ENCODE results near the gene CHIC1.
"Not testable (repeated sequence)": the region's sequence is repeated elsewhere in the genome, so short reads cannot be mapped to it uniquely, and the experiment has no call there.

Gene CHIC1

GRCh38 chrX:73581002-73581628 lies 18.1 kb downstream of the CHIC1 start:
- no peaks in the 10 kb centered on the region for H3K27me3 ChIP-seq (replicated peaks; ENCODE audit: control insufficient read depth, insufficient read depth, low read length, poor library complexity, severe bottlenecking)
- H3K4me3 ChIP-seq (ENCODE audit: insufficient read depth, low read depth, low read length, poor library complexity, severe bottlenecking): no peak overlapping the region
- no peak overlapping the region for H3K27ac ChIP-seq (ENCODE audit: insufficient read depth, low read length, poor library complexity, severe bottlenecking)
- DNase-seq: no peak
- no peaks in the 10 kb centered on the region for H3K4me1 ChIP-seq (ENCODE audit: control insufficient read depth, insufficient read depth, low read length, poor library complexity, severe bottlenecking)
- no peaks in the 10 kb centered on the region for H3K36me3 ChIP-seq (ENCODE audit: control insufficient read depth, insufficient read depth, low read length)
- H3K9me3 ChIP-seq (ENCODE audit: control insufficient read depth, low read length): no peaks in the 10 kb centered on the region

GRCh38 chrX:73597758-73598157 lies 34.8 kb downstream of the CHIC1 start:
- DNase-seq; H3K9me3 ChIP-seq (ENCODE audit: control insufficient read depth, low read length); H3K27ac ChIP-seq (ENCODE audit: insufficient read depth, low read length, poor library complexity, severe bottlenecking); H3K4me3 ChIP-seq (ENCODE audit: insufficient read depth, low read depth, low read length, poor library complexity, severe bottlenecking); H3K36me3 ChIP-seq (ENCODE audit: control insufficient read depth, insufficient read depth, low read length); H3K4me1 ChIP-seq (ENCODE audit: control insufficient read depth, insufficient read depth, low read length, poor library complexity, severe bottlenecking); H3K27me3 ChIP-seq (replicated peaks; ENCODE audit: control insufficient read depth, insufficient read depth, low read length, poor library complexity, severe bottlenecking): not testable (repeated sequence)

GRCh38 chrX:73615022-73615421 lies 52.0 kb downstream of the CHIC1 start:
- H3K4me1 ChIP-seq (ENCODE audit: control insufficient read depth, insufficient read depth, low read length, poor library complexity, severe bottlenecking): no peaks in the 10 kb centered on the region
- H3K36me3 ChIP-seq (ENCODE audit: control insufficient read depth, insufficient read depth, low read length): no peaks in the 10 kb centered on the region
- H3K4me3 ChIP-seq (ENCODE audit: insufficient read depth, low read depth, low read length, poor library complexity, severe bottlenecking): no peak overlapping the region
- H3K9me3 ChIP-seq (ENCODE audit: control insufficient read depth, low read length): no peaks in the 10 kb centered on the region
- DNase-seq: no peak
- no peaks in the 10 kb centered on the region for H3K27me3 ChIP-seq (replicated peaks; ENCODE audit: control insufficient read depth, insufficient read depth, low read length, poor library complexity, severe bottlenecking)
- H3K27ac ChIP-seq (ENCODE audit: insufficient read depth, low read length, poor library complexity, severe bottlenecking): no peak overlapping the region

- H3K27me3 ChIP-seq (replicated peaks; ENCODE audit: control insufficient read depth, insufficient read depth, low read length, poor library complexity, severe bottlenecking); DNase-seq; H3K9me3 ChIP-seq (ENCODE audit: control insufficient read depth, low read length); H3K4me1 ChIP-seq (ENCODE audit: control insufficient read depth, insufficient read depth, low read length, poor library complexity, severe bottlenecking); H3K36me3 ChIP-seq (ENCODE audit: control insufficient read depth, insufficient read depth, low read length); H3K27ac ChIP-seq (ENCODE audit: insufficient read depth, low read length, poor library complexity, severe bottlenecking); H3K4me3 ChIP-seq (ENCODE audit: insufficient read depth, low read depth, low read length, poor library complexity, severe bottlenecking): not testable (repeated sequence)
Observed at GRCh38 chrX:73641669-73642068, 78.7 kb downstream of the CHIC1 start.

- DNase-seq: no peak
- Histone ChIP-seq H3K9me3 (ENCODE audit: control insufficient read depth, low read length) (peaks cover 6% of the 10 kb centered on the region), H3K4me3 (ENCODE audit: insufficient read depth, low read depth, low read length, poor library complexity, severe bottlenecking) (no peak overlapping the region)
Observed at GRCh38 chrX:73647212-73647611, 84.2 kb downstream of the CHIC1 start.

GRCh38 chrX:73647632-73648322 lies 84.8 kb downstream of the CHIC1 start:
- no peaks in the 10 kb centered on the region for H3K27me3 ChIP-seq (replicated peaks; ENCODE audit: control insufficient read depth, insufficient read depth, low read length, poor library complexity, severe bottlenecking)
- H3K9me3 ChIP-seq (ENCODE audit: control insufficient read depth, low read length): peaks cover 6% of the 10 kb centered on the region
- no peaks in the 10 kb centered on the region for H3K36me3 ChIP-seq (ENCODE audit: control insufficient read depth, insufficient read depth, low read length)
- H3K27ac ChIP-seq (ENCODE audit: insufficient read depth, low read length, poor library complexity, severe bottlenecking): no peak overlapping the region
- H3K4me3 ChIP-seq (ENCODE audit: insufficient read depth, low read depth, low read length, poor library complexity, severe bottlenecking): no peak overlapping the region
- H3K4me1 ChIP-seq (ENCODE audit: control insufficient read depth, insufficient read depth, low read length, poor library complexity, severe bottlenecking): no peaks in the 10 kb centered on the region
- no peak for DNase-seq

More at GRCh38 chrX:73647212-73647611, 84.2 kb downstream of the CHIC1 start:
- no peaks in the 10 kb centered on the region for H3K4me1 ChIP-seq (ENCODE audit: control insufficient read depth, insufficient read depth, low read length, poor library complexity, severe bottlenecking)
- H3K27ac ChIP-seq (ENCODE audit: insufficient read depth, low read length, poor library complexity, severe bottlenecking): no peak overlapping the region
- H3K27me3 ChIP-seq (replicated peaks; ENCODE audit: control insufficient read depth, insufficient read depth, low read length, poor library complexity, severe bottlenecking): no peaks in the 10 kb centered on the region
- no peaks in the 10 kb centered on the region for H3K36me3 ChIP-seq (ENCODE audit: control insufficient read depth, insufficient read depth, low read length)

GRCh38 chrX:73661322-73661721 lies 98.3 kb downstream of the CHIC1 start:
- DNase-seq; H3K4me1 ChIP-seq (ENCODE audit: control insufficient read depth, insufficient read depth, low read length, poor library complexity, severe bottlenecking); H3K9me3 ChIP-seq (ENCODE audit: control insufficient read depth, low read length); H3K27ac ChIP-seq (ENCODE audit: insufficient read depth, low read length, poor library complexity, severe bottlenecking); H3K36me3 ChIP-seq (ENCODE audit: control insufficient read depth, insufficient read depth, low read length); H3K4me3 ChIP-seq (ENCODE audit: insufficient read depth, low read depth, low read length, poor library complexity, severe bottlenecking); H3K27me3 ChIP-seq (replicated peaks; ENCODE audit: control insufficient read depth, insufficient read depth, low read length, poor library complexity, severe bottlenecking): not testable (repeated sequence)

- DNase-seq: no peak
- Histone ChIP-seq H3K27ac (ENCODE audit: insufficient read depth, low read length, poor library complexity, severe bottlenecking) (no peak overlapping the region), H3K27me3 (replicated peaks; ENCODE audit: control insufficient read depth, insufficient read depth, low read length, poor library complexity, severe bottlenecking) (no peaks in the 10 kb centered on the region), H3K4me1 (ENCODE audit: control insufficient read depth, insufficient read depth, low read length, poor library complexity, severe bottlenecking) (no peaks in the 10 kb centered on the region), H3K4me3 (ENCODE audit: insufficient read depth, low read depth, low read length, poor library complexity, severe bottlenecking) (no peak overlapping the region), H3K36me3 (ENCODE audit: control insufficient read depth, insufficient read depth, low read length) (no peaks in the 10 kb centered on the region), H3K9me3 (ENCODE audit: control insufficient read depth, low read length) (no peaks in the 10 kb centered on the region)
Observed at GRCh38 chrX:73668779-73669178, 105.8 kb downstream of the CHIC1 start.

GRCh38 chrX:73681408-73681807 lies 118.4 kb downstream of the CHIC1 start:
- H3K9me3 ChIP-seq (ENCODE audit: control insufficient read depth, low read length): no peaks in the 10 kb centered on the region
- DNase-seq: no peak
- no peaks in the 10 kb centered on the region for H3K27me3 ChIP-seq (replicated peaks; ENCODE audit: control insufficient read depth, insufficient read depth, low read length, poor library complexity, severe bottlenecking)
- no peaks in the 10 kb centered on the region for H3K36me3 ChIP-seq (ENCODE audit: control insufficient read depth, insufficient read depth, low read length)
- no peak overlapping the region for H3K4me3 ChIP-seq (ENCODE audit: insufficient read depth, low read depth, low read length, poor library complexity, severe bottlenecking)
- H3K27ac ChIP-seq (ENCODE audit: insufficient read depth, low read length, poor library complexity, severe bottlenecking): no peak overlapping the region
- no peaks in the 10 kb centered on the region for H3K4me1 ChIP-seq (ENCODE audit: control insufficient read depth, insufficient read depth, low read length, poor library complexity, severe bottlenecking)

- no peaks in the 10 kb centered on the region for H3K4me1 ChIP-seq (ENCODE audit: control insufficient read depth, insufficient read depth, low read length, poor library complexity, severe bottlenecking)
- H3K27ac ChIP-seq (ENCODE audit: insufficient read depth, low read length, poor library complexity, severe bottlenecking): no peak overlapping the region
- no peak for DNase-seq
- no peaks in the 10 kb centered on the region for H3K36me3 ChIP-seq (ENCODE audit: control insufficient read depth, insufficient read depth, low read length)
- H3K9me3 ChIP-seq (ENCODE audit: control insufficient read depth, low read length): no peaks in the 10 kb centered on the region
- no peak overlapping the region for H3K4me3 ChIP-seq (ENCODE audit: insufficient read depth, low read depth, low read length, poor library complexity, severe bottlenecking)
- H3K27me3 ChIP-seq (replicated peaks; ENCODE audit: control insufficient read depth, insufficient read depth, low read length, poor library complexity, severe bottlenecking): no peaks in the 10 kb centered on the region
Observed at GRCh38 chrX:73683236-73683859, 120.4 kb downstream of the CHIC1 start.
